Heart left ventricle (tissue), 13 donors: ENCODE data around the gene FOXP2.

Experiments
- CTCF ChIP-seq, 12 donors: fragments of 200-600 bp; sonication (generic) in 4 of 12; IDR thresholded peaks; one replicate each; pipeline versions ENCODE4 v1.5.0 to v1.8.0; 2018 to 2022; ENCODE audit warnings: antibody characterized with exemption in 12 of 12, mild to moderate bottlenecking in 5 of 12
- POLR2A ChIP-seq, 2 donors: fragments of 450-650 bp; IDR thresholded peaks; one replicate each; pipeline ENCODE4 v1.6.1; 2017; ENCODE audit warnings: antibody characterized with exemption in 2 of 2, mild to moderate bottlenecking in 2 of 2, moderate library complexity in 2 of 2
- donor health status: ischemic (EF 13 %, LVEDD 7.1; RV severe dilation, severe dysfunction).
- donor health status: DM: no; HTN: yes; CAD: no.
- donor health status: DM: no; HTN: no; CAD: no.
- donor health status: ischemic (EF 25% LVEDD 6.9; RV normal size, moderate dysfunction).
- donor health status: ischemic (EF 25% LVEDD 5.7; RV mildly dilated, moderate dysfunction).
- donor health status: ischemic (EF 35%, LVEDD 5.7; RV mildly dilated, moderate dysfunction).
- donor health status: nonischemic (EF 11% LVEDD 7.7; RV severe dilation, severe dysfunction).
- donor health status: DM: yes; HTN: yes; CAD: no.
- donor health status: PGD.
- donor health status: ischemic (EF 29% LVEDD 5.4; RV normal size, mild dysfunction).
- donor health status: nonischemic (EF 23%, LVEDD 6.1; RV moderate dilation, normal function).

GRCh38 chr7:114639451-114639850 is 224.8 kb downstream of the FOXP2 start:
- TF ChIP-seq POLR2A (IDR thresholded peaks at IDR 0.05): no peak
- no peak for TF ChIP-seq CTCF (IDR thresholded peaks at IDR 0.05)
